Hippocampal formation (tissue), 2 donors: Measurements from ENCODE around the gene PPOX.

Experiments used
- DNase-seq, 2 donors: peaks; one replicate each; lab custom pipeline; 2025; lab: John Stamatoyannopoulos, UW

Gene PPOX

GRCh38 chr1:161176468-161177111, 10.4 kb downstream of the PPOX start:
- no peak for DNase-seq

GRCh38 chr1:161177112-161177935, 11.1 kb downstream of the PPOX start, which contains the start of gene B4GALT3:
Gene B4GALT3, minus strand, starts transcription at chr1:161177507. Its CDS starts 1,447 bp downstream, at chr1:161176060.
- DNase-seq: peak; percentile 59 to 90

- no peak for DNase-seq
These were observed 11.7 kb downstream of the PPOX start for GRCh38 chr1:161177936-161178244.

GRCh38 chr1:161179698-161180097, 13.5 kb downstream of the PPOX start:
- DNase-seq: no peak

- DNase-seq: no peak
These were observed 14.4 kb downstream of the PPOX start for GRCh38 chr1:161180639-161181038.

GRCh38 chr1:161182214-161182613, 16.0 kb downstream of the PPOX start:
- DNase-seq: no peak

- DNase-seq: peak; percentile 59 to 64
These were observed 19.1 kb downstream of the PPOX start for GRCh38 chr1:161185282-161185682.

- peak; percentile 8 to 29 for DNase-seq
These were observed 19.6 kb downstream of the PPOX start for GRCh38 chr1:161185732-161186311.

GRCh38 chr1:161187311-161187710, 21.1 kb downstream of the PPOX start:
- DNase-seq: no peak

- no peak for DNase-seq
These were observed 22.2 kb downstream of the PPOX start for GRCh38 chr1:161188381-161188780.

- DNase-seq: no peak
These were observed 22.8 kb downstream of the PPOX start for GRCh38 chr1:161189036-161189435.

- DNase-seq: peak; percentile 9 to 29
These were observed 24.8 kb downstream of the PPOX start for GRCh38 chr1:161190962-161191521.

- no peak for DNase-seq
These were observed 25.7 kb downstream of the PPOX start for GRCh38 chr1:161191971-161192370.

- DNase-seq: peak; percentile 59 to 84
These were observed 26.5 kb downstream of the PPOX start for GRCh38 chr1:161192476-161193465.

GRCh38 chr1:161193561-161194235, 27.5 kb downstream of the PPOX start:
- peak; percentile 80 to 83 for DNase-seq

GRCh38 chr1:161195171-161195570, 28.9 kb downstream of the PPOX start:
- peak; percentile 11 to 25 for DNase-seq

GRCh38 chr1:161196111-161196510, 29.9 kb downstream of the PPOX start:
- no peak for DNase-seq

GRCh38 chr1:161196521-161197451, 30.6 kb downstream of the PPOX start:
- peak; percentile 17 to 24 for DNase-seq

GRCh38 chr1:161197560-161198193, 31.5 kb downstream of the PPOX start:
- DNase-seq: no peak
